K562 (cell line): ENCODE measurements around the gene TAF9. TPM values are rescaled to one million over a fixed set of nuclear protein-coding genes. Genes with fewer than 3 reads are reported as not detected.

Experiments
- ATAC-seq: fragments of 200-7000 bp; cut with Tn5 transposase; 3 replicates; pipeline ENCODE4 v1.9.1; 2020; ENCODE audit warnings: moderate library complexity
- BruUV-seq: library from RNA; stranded (reverse); fragments of 400-500 nt; replicated peaks from 2 replicates; lab custom pipeline; 2021; lab: Mats Ljungman, UMichigan
- CTCF ChIA-PET: fragments of 300-600 bp; formaldehyde crosslinking; extraction: SDS; loops from one replicate; lab custom pipeline; 2021; ENCODE audit warnings: low intra/inter-chr PET ratio; lab: Yijun Ruan, JAX
- POLR2A ChIA-PET: fragments of 300-600, 350-650 bp; sonication (Branson Sonifier 250); formaldehyde crosslinking; extraction: SDS; loops from one replicate; lab custom pipeline; 2021; ENCODE audit warnings: antibody characterized with exemption, inconsistent platforms; lab: Yijun Ruan, JAX
- DNase-seq, 4 experiments: peaks; one replicate each; pipeline versions ENCODE4 v3.0.0 to v3.0.0-alpha.2; 2011 to 2018; ENCODE audit warnings: low spot score in 3 of 4, mixed read lengths in 3 of 4; ENCODE audit errors: extremely low read depth in 1 of 4
- FAIRE-seq: peaks from 2 replicates; lab custom pipeline; 2011; peaks lifted over from hg19 to GRCh38; lab: Jason Lieb, UNC
- H2AFZ ChIP-seq: 2 replicates; pipeline ENCODE4 v1.6.0; 2011; ENCODE audit warnings: low read depth, low read length, control low read depth, inconsistent platforms
- H3K27ac ChIP-seq: fragments of 200-600 bp; 3 replicates; pipeline ENCODE4 v1.8.0; 2011; ENCODE audit warnings: low read depth, mild to moderate bottlenecking, control low read depth, inconsistent platforms, low read length, moderate library complexity, mixed read lengths; ENCODE audit errors: extremely low read depth
- H3K27me3 ChIP-seq, 2 experiments: fragments of 300-600 bp in 1 of 2; 2 replicates in 1 of 2; 3 replicates in 1 of 2; pipeline versions ENCODE4 v1.6.0 to v1.8.0; 2011; ENCODE audit warnings: inconsistent platforms in 2 of 2, low read length in 2 of 2, mild to moderate bottlenecking in 1 of 2, mixed read lengths in 1 of 2, moderate library complexity in 1 of 2; ENCODE audit not compliant: control insufficient read depth in 2 of 2, insufficient read depth in 2 of 2
- H3K36me3 ChIP-seq: fragments of 300-600 bp; 3 replicates; pipeline ENCODE4 v1.8.0; 2011; ENCODE audit warnings: mild to moderate bottlenecking, low read length, inconsistent platforms; ENCODE audit not compliant: control insufficient read depth, insufficient read depth
- H3K4me1 ChIP-seq, 2 experiments: fragments of 200-600 bp in 1 of 2; replicated peaks in 1 of 2; 2 replicates in 1 of 2; 3 replicates in 1 of 2; pipeline versions ENCODE4 v1.5.1 to v1.8.0; 2011; ENCODE audit warnings: inconsistent platforms in 2 of 2, low read length in 2 of 2, mild to moderate bottlenecking in 1 of 2, mixed read lengths in 1 of 2, moderate library complexity in 1 of 2; ENCODE audit not compliant: control insufficient read depth in 2 of 2, insufficient read depth in 2 of 2
- H3K4me2 ChIP-seq: 2 replicates; pipeline ENCODE4 v1.6.1; 2011; ENCODE audit warnings: low read length, control low read depth, inconsistent platforms, mixed read lengths; ENCODE audit not compliant: insufficient read depth
- H3K4me3 ChIP-seq: fragments of 200-600 bp; sonication (generic), shearing (Covaris generic); 2 replicates; pipeline ENCODE4 v1.5.1; 2016; ENCODE audit warnings: control low read depth, inconsistent platforms
- H3K79me2 ChIP-seq: fragments of 200-600 bp; 3 replicates; pipeline ENCODE4 v1.8.0; 2011; ENCODE audit warnings: low read length, inconsistent platforms; ENCODE audit not compliant: control insufficient read depth, insufficient read depth
- H3K9ac ChIP-seq, 2 experiments: 2 replicates each; pipeline versions ENCODE4 v1.6.0 to v1.6.1; 2011; ENCODE audit warnings: low read depth in 2 of 2, low read length in 2 of 2, control low read depth in 1 of 2, inconsistent platforms in 1 of 2, mild to moderate bottlenecking in 1 of 2, mixed read lengths in 1 of 2; ENCODE audit not compliant: insufficient read depth in 1 of 2
- H3K9me1 ChIP-seq: one replicate; pipeline ENCODE4 v1.6.0; 2011; ENCODE audit warnings: inconsistent platforms, mild to moderate bottlenecking, low read length, moderate library complexity; ENCODE audit not compliant: control insufficient read depth, insufficient read depth
- H3K9me3 ChIP-seq: replicated peaks from 2 replicates; pipeline ENCODE4 v1.5.1; 2011; ENCODE audit warnings: low read depth, low read length, inconsistent platforms; ENCODE audit not compliant: control insufficient read depth, insufficient read depth
- H4K20me1 ChIP-seq: replicated peaks from 2 replicates; pipeline ENCODE4 v1.6.1; 2011; ENCODE audit warnings: low read length, inconsistent platforms, mixed read lengths; ENCODE audit not compliant: control insufficient read depth, insufficient read depth
- C11orf30 ChIP-seq: fragments of 450-650 bp; IDR thresholded peaks from 2 replicates; pipeline ENCODE4 v1.6.1; 2016; ENCODE audit warnings: low read depth, mild to moderate bottlenecking
- KDM1A ChIP-seq, 2 experiments: fragments of 450-650 bp; IDR thresholded peaks; 2 replicates each; pipeline ENCODE4 v1.6.1; 2016; ENCODE audit warnings: mild to moderate bottlenecking in 2 of 2
- MAFF ChIP-seq: IDR thresholded peaks from 2 replicates; pipeline ENCODE4 v1.6.1; 2012; ENCODE audit warnings: low read length, improper control_type of control experiment
- MAFG ChIP-seq: fragments of 450-650 bp; conservative IDR thresholded peaks from 2 replicates; pipeline ENCODE4 v1.6.1; 2016; ENCODE audit warnings: missing genetic modification characterization, missing compliant biosample characterization
- MAFK ChIP-seq: IDR thresholded peaks from 2 replicates; pipeline ENCODE4 v1.6.1; 2011; ENCODE audit warnings: low read length, improper control_type of control experiment
- NCOA2 ChIP-seq, 2 experiments: fragments of 450-650 bp; IDR thresholded peaks; 2 replicates each; pipeline ENCODE4 v1.6.1; 2018; ENCODE audit warnings: mild to moderate bottlenecking in 2 of 2, moderate library complexity in 1 of 2; ENCODE audit not compliant: partially characterized antibody in 2 of 2
- NFYB ChIP-seq: IDR thresholded peaks from 2 replicates; pipeline ENCODE4 v1.6.1; 2011; ENCODE audit warnings: mild to moderate bottlenecking, moderate library complexity; ENCODE audit not compliant: insufficient read length; ENCODE audit errors: extremely low read depth
- POLR2AphosphoS2 ChIP-seq: IDR thresholded peaks from 2 replicates; pipeline ENCODE4 v1.6.1; 2012; ENCODE audit warnings: low read length, improper control_type of control experiment
- POLR2H ChIP-seq: IDR thresholded peaks from 2 replicates; pipeline ENCODE4 v1.6.1; 2016; ENCODE audit warnings: missing genetic modification characterization, low read depth, mild to moderate bottlenecking, control low read depth, missing compliant biosample characterization, moderate library complexity
- SIX5 ChIP-seq, 2 experiments: IDR thresholded peaks; 2 replicates each; pipeline ENCODE4 v1.6.1; 2011; ENCODE audit warnings: low read length in 2 of 2, borderline replicate concordance in 1 of 2, low read depth in 1 of 2, mild to moderate bottlenecking in 1 of 2, moderate library complexity in 1 of 2; ENCODE audit not compliant: insufficient read depth in 1 of 2
- STAG1 ChIP-seq: sonication (generic); formaldehyde crosslinking; IDR thresholded peaks from 2 replicates; pipeline ENCODE4 v1.5.0; 2020; ENCODE audit warnings: missing genetic modification reagents, borderline replicate concordance
- ZNF316 ChIP-seq: fragments of 450-650 bp; IDR thresholded peaks from 2 replicates; pipeline ENCODE4 v1.6.1; 2016
- ZNF778 ChIP-seq: fragments of 450-650 bp; formaldehyde crosslinking; IDR thresholded peaks from 2 replicates; pipeline ENCODE4 v1.4.0; 2020; ENCODE audit warnings: mild to moderate bottlenecking, moderate library complexity
- WGBS: fragments of 100-300 bp; shearing (Covaris generic); methylation state at CpG from one replicate; pipeline ENCODE4 v1.1.6; 2016; ENCODE audit warnings: low coverage, mixed read lengths; ENCODE audit not compliant: insufficient coverage; ENCODE audit errors: missing lambda C conversion rate; 5-methylcytosine and 5-hydroxymethylcytosine counted together
- in situ Hi-C: fragments of 300-500 bp; cut with MboI; formaldehyde crosslinking; loops from 4 replicates; pipeline ENCODE4 v1.15.0; 2018; ENCODE audit warnings: inconsistent platforms, mixed read lengths
- intact Hi-C: fragments of 100-400 bp; cut with micrococcal nuclease; formaldehyde crosslinking; loops from 2 replicates; pipeline ENCODE4 v1.14.2; 2022
- polyA plus RNA-seq, 8 experiments: library from polyadenylated mRNA; depleted of rRNA in 4 of 8; stranded (reverse) in 5 of 8; unstranded in 3 of 8; fragments of >200 nt; fragmentation: Nextera tagmentation in 2 of 8; fragmentation: Illumina TruSeq in 1 of 8; extraction: Ambion mirVana in 2 of 8; extraction: Trizol in 1 of 8; gene quantifications; 2 replicates each; pipeline versions ENCODE4 v1.2.1 to v1.2.3, GENCODE V29; 2011 to 2014; ENCODE audit warnings: inconsistent platforms in 1 of 8, missing spikeins in 1 of 8
- total RNA-seq, 7 experiments: library from RNA; depleted of rRNA in 6 of 7; stranded (reverse); fragments of >200 nt in 6 of 7; fragmentation: Illumina TruSeq in 2 of 7; extraction: Trizol in 2 of 7; gene quantifications; 2 replicates each; pipeline versions ENCODE4 v1.2.1 to v1.2.3, GENCODE V29; 2011 to 2021; ENCODE audit warnings: low replicate concordance in 1 of 7
- TF ChIP-seq, protein P1 (sequence below): fragments of 450-650 bp; formaldehyde crosslinking; IDR thresholded peaks from 2 replicates; pipeline ENCODE4 v1.4.0; 2022; ENCODE audit warnings: missing genetic modification characterization

The TAF9 gene
- total and polyA plus RNA-seq, 9 of the 15 experiments (the other 6 are each of a cell fraction or from before 2014, with no cell fraction given) = 119 to 566 (median 207) TPM

DNA sequence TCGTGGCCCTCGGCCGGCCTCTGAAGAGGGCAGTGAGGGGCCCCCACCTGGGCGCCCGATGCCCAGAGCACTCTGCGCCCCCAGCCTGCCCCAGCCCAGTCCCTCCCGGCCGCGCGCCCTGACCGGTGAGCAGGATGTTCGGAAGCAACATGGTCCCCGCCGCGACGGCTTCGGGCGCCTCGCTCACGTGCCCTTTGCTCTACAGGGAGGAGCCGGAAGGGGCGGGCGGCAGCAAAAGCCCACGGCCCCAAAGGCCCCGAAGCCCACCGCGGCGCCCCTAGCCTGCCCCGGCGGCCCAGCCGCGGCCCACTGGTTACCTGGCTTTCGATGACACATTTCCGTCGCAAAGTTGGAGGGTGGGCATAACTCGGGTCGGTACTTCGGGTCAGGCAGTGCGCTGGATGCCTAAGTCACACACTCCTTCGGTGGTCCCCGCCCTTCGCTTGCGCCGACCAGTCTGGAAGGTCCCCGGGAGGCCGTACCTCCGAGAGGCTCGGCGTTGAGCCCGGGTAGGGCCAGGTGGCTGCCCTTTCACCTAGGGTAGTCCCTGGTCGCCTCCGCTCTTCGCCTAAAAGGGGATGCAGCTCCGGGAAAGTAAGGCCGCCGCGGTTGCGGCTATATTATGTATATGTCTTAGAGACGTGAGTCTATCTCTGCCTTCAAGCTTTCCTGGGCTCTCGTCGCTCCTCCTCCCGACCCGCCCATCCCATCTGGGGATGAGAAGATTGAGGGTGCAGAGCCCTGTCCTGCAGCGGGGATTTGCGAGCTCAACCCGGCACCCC lies at the start of gene TAF9, which contains the start of the genes AK6 and RAD17 (continued):
- TF ChIP-seq SIX5 (IDR thresholded peaks at IDR 0.05; ENCODE audit: borderline replicate concordance in 1 of 2, insufficient read depth in 1 of 2, low read depth in 1 of 2, low read length in 2 of 2) (peak in 1 of 2 experiments; percentile 22; a peak in 1 of 4 replicates), NCOA2 (IDR thresholded peaks at IDR 0.05; ENCODE audit: partially characterized antibody in 2 of 2) (peak in 1 of 2 experiments; percentile 98), KDM1A (IDR thresholded peaks at IDR 0.05) (peak in 1 of 2 experiments; percentile 25; a peak in 1 of 4 replicates), ZNF778 (no peak), POLR2AphosphoS2 (no peak), POLR2H (peak; percentile 67), STAG1 (CRISPR knock-in tag) (no peak)
- TF ChIP-seq, protein P1, sequence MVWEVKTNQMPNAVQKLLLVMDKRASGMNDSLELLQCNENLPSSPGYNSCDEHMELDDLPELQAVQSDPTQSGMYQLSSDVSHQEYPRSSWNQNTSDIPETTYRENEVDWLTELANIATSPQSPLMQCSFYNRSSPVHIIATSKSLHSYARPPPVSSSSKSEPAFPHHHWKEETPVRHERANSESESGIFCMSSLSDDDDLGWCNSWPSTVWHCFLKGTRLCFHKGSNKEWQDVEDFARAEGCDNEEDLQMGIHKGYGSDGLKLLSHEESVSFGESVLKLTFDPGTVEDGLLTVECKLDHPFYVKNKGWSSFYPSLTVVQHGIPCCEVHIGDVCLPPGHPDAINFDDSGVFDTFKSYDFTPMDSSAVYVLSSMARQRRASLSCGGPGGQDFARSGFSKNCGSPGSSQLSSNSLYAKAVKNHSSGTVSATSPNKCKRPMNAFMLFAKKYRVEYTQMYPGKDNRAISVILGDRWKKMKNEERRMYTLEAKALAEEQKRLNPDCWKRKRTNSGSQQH (CRISPR knock-in tag) = peak; percentile 12; the same call in 1 of the 2 replicates

DNA sequence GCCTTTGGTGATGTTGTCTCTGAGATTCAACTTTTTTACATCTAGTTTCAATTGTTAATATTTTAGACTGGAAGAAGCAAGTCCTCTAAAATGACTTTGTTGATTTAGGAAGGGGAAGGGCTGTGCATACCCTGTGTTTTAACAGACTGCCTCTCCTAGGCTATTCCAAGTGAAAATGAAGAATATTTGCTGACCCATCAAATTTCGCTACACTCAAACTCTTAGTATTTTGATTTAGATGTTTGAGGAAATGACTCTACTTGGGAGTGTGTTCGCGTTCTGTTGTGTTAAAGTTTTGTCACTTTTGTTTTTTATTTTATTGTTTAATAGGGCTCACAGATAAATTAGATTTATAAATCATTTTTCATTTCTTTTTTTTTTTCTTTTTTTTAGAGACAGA lies 49.2 kb upstream of the TAF9 start:
- Histone ChIP-seq H3K9ac (no peak overlapping the region), H3K79me2 (no peaks in the 10 kb centered on the region)
- TF ChIP-seq ZNF316 (peak; percentile 96), MAFG (tag) (peak; percentile 86), C11orf30 (peak; percentile 92), NFYB (no peak), MAFF (peak; percentile 96), MAFK (peak; percentile 93)
- TF ChIP-seq, all 486 proteins: peak for 5
- peak; percentile 40 for FAIRE-seq
- intact Hi-C loops = no loop called here
- Histone ChIP-seq H3K27ac (no peak overlapping the region), H3K36me3 (peaks cover 18% of the 10 kb centered on the region), H3K9me1 (no peaks in the 10 kb centered on the region), H3K4me3 (no peak overlapping the region), H3K4me1 (no peaks in the 10 kb centered on the region), H4K20me1 (no peaks in the 10 kb centered on the region), H2AFZ (no peak overlapping the region), H3K4me2 (no peak overlapping the region), H3K27me3 (no peaks in the 10 kb centered on the region), H3K9me3 (no peaks in the 10 kb centered on the region)
- BruUV-seq = no TSS peak
- in situ Hi-C loops = no loop called here
- ATAC-seq = no peak
- ChIA-PET CTCF (no interaction called here), POLR2A (no interaction called here)
- no peak for DNase-seq
- WGBS = 90% methylated on average over 3 of the region's 3 CpGs
